GM23338 (cell line): ENCODE data around the gene KCNIP1. TPM values are rescaled to one million over a fixed set of nuclear protein-coding genes. Genes with fewer than 3 reads are reported as not detected.

Source experiments
- ATAC-seq: fragments of 200-7000 bp; cut with Tn5 transposase; 3 replicates; pipeline ENCODE4 v1.9.1; 2020
- DNase-seq: peaks from one replicate; pipeline ENCODE4 v3.0.0-alpha.2; 2015; ENCODE audit warnings: low spot score
- H2AFZ ChIP-seq: fragments of 200-600 bp; sonication (generic); 2 replicates; pipeline ENCODE4 v1.8.0; 2016; ENCODE audit warnings: antibody characterized with exemption, mild to moderate bottlenecking, moderate library complexity
- H3F3A ChIP-seq: fragments of 200-600 bp; sonication (generic); replicated peaks from 2 replicates; pipeline ENCODE4 v1.8.0; 2017; ENCODE audit warnings: antibody characterized with exemption, mixed run types, low read depth
- H3K27ac ChIP-seq: fragments of 200-600 bp; sonication (generic); 2 replicates; pipeline ENCODE4 v1.6.1; 2016; ENCODE audit warnings: low read depth
- H3K27me3 ChIP-seq: fragments of 200-600 bp; sonication (generic); 2 replicates; pipeline ENCODE4 v1.8.0; 2016; ENCODE audit warnings: mild to moderate bottlenecking, mixed run types, moderate library complexity; ENCODE audit not compliant: insufficient read depth
- H3K36me3 ChIP-seq: fragments of 200-600 bp; sonication (generic); 2 replicates; pipeline ENCODE4 v1.8.0; 2016; ENCODE audit warnings: mild to moderate bottlenecking; ENCODE audit not compliant: insufficient read depth
- H3K4me1 ChIP-seq: fragments of 200-600 bp; sonication (generic); 2 replicates; pipeline ENCODE4 v1.8.0; 2016; ENCODE audit warnings: mild to moderate bottlenecking, moderate library complexity; ENCODE audit not compliant: insufficient read depth
- H3K4me2 ChIP-seq: fragments of 200-600 bp; sonication (generic); 2 replicates; pipeline ENCODE4 v1.7.1; 2017; ENCODE audit warnings: mixed run types
- H3K4me3 ChIP-seq: fragments of 200-600 bp; sonication (generic); 2 replicates; pipeline ENCODE4 v1.6.1; 2016; ENCODE audit warnings: mixed run types
- H3K79me2 ChIP-seq: fragments of 200-600 bp; sonication (generic); replicated peaks from 2 replicates; pipeline ENCODE4 v1.8.0; 2017; ENCODE audit warnings: mild to moderate bottlenecking; ENCODE audit not compliant: insufficient read depth
- H3K9me2 ChIP-seq: fragments of 200-600 bp; sonication (generic); 2 replicates; pipeline ENCODE4 v1.8.0; 2017; ENCODE audit not compliant: insufficient read depth
- H4K20me1 ChIP-seq: fragments of 200-600 bp; sonication (generic); replicated peaks from 2 replicates; pipeline ENCODE4 v1.8.0; 2017; ENCODE audit warnings: mild to moderate bottlenecking; ENCODE audit not compliant: insufficient read depth
- H3K27ac Mint-ChIP-seq: 2 replicates; pipeline ENCODE4 v1.8.0; 2020; ENCODE audit warnings: inconsistent platforms, mild to moderate bottlenecking, moderate library complexity, mixed read lengths
- H3K27me3 Mint-ChIP-seq: 3 replicates; pipeline ENCODE4 v1.8.0; 2022; ENCODE audit warnings: low read depth, mild to moderate bottlenecking, moderate library complexity, mixed read lengths, inconsistent platforms; ENCODE audit not compliant: insufficient read depth, poor library complexity
- H3K36me3 Mint-ChIP-seq: 3 replicates; pipeline ENCODE4 v1.8.0; 2021; ENCODE audit warnings: low read depth, mild to moderate bottlenecking, inconsistent platforms, moderate library complexity, mixed read lengths
- H3K4me1 Mint-ChIP-seq: 3 replicates; pipeline ENCODE4 v1.8.0; 2020; ENCODE audit warnings: mild to moderate bottlenecking, inconsistent platforms, mixed read lengths
- H3K4me3 Mint-ChIP-seq: 3 replicates; pipeline ENCODE4 v1.8.0; 2021; ENCODE audit warnings: moderate library complexity, mild to moderate bottlenecking, inconsistent platforms, mixed read lengths
- H3K9me3 Mint-ChIP-seq: 3 replicates; pipeline ENCODE4 v1.8.0; 2020; ENCODE audit warnings: moderate library complexity, mild to moderate bottlenecking, inconsistent platforms, mixed read lengths
- CREB1 ChIP-seq: fragments of 250-450 bp; sonication (Bioruptor Pico); IDR thresholded peaks from 2 replicates; pipeline ENCODE4 v1.5.0; 2020; ENCODE audit warnings: low read depth, mild to moderate bottlenecking, moderate library complexity
- CTCF ChIP-seq, 2 experiments: fragments of 200-600 bp in 1 of 2; sonication (generic) in 1 of 2; conservative IDR thresholded peaks; 2 replicates each; pipeline versions ENCODE4 v1.5.1 to v1.6.1; 2016 to 2017; ENCODE audit warnings: antibody characterized with exemption in 2 of 2, low read depth in 2 of 2, mild to moderate bottlenecking in 2 of 2, moderate library complexity in 1 of 2
- EZH2 ChIP-seq: fragments of 200-600 bp; sonication (generic); IDR thresholded peaks from one replicate; pipeline ENCODE4 v1.8.0; 2017; ENCODE audit warnings: antibody characterized with exemption, mild to moderate bottlenecking, low read depth; ENCODE audit not compliant: unreplicated experiment
- EZH2phosphoT487 ChIP-seq: fragments of 200-600 bp; sonication (generic); IDR thresholded peaks from one replicate; pipeline ENCODE4 v1.8.1; 2018; ENCODE audit warnings: antibody characterized with exemption; ENCODE audit not compliant: unreplicated experiment
- NANOG ChIP-seq: IDR thresholded peaks from 2 replicates; pipeline ENCODE4 v1.6.1; 2016; ENCODE audit warnings: antibody characterized with exemption, borderline replicate concordance
- POLR2AphosphoS5 ChIP-seq: IDR thresholded peaks from 2 replicates; pipeline ENCODE4 v1.6.1; 2016; ENCODE audit warnings: antibody characterized with exemption, low read depth
- REST ChIP-seq: IDR thresholded peaks from one replicate; pipeline ENCODE4 v1.6.1; 2018; ENCODE audit warnings: antibody characterized with exemption; ENCODE audit not compliant: unreplicated experiment
- STAT1 ChIP-seq: IDR thresholded peaks from one replicate; pipeline ENCODE4 v1.6.1; 2016; ENCODE audit warnings: antibody characterized with exemption; ENCODE audit not compliant: unreplicated experiment
- ZNF331 ChIP-seq: fragments of 250-450 bp; sonication (Bioruptor Pico); IDR thresholded peaks from 2 replicates; pipeline ENCODE4 v1.5.0; 2020; ENCODE audit warnings: low read depth, mild to moderate bottlenecking, moderate library complexity
- ZNF462 ChIP-seq: fragments of 250-450 bp; sonication (Bioruptor Pico); IDR thresholded peaks from 2 replicates; pipeline ENCODE4 v1.5.0; 2020; ENCODE audit warnings: mild to moderate bottlenecking, moderate library complexity
- polyA plus RNA-seq: library from polyadenylated mRNA; unstranded; fragments of >200 nt; fragmentation: Nextera tagmentation; extraction: Ambion mirVana; gene quantifications from 2 replicates; pipeline ENCODE4 v1.2.1, GENCODE V29; 2016
- total RNA-seq: library from RNA; depleted of rRNA; stranded (reverse); fragments of >200 nt; shearing (Covaris generic); gene quantifications from 2 replicates; pipeline ENCODE4 v1.2.3, GENCODE V29; 2014

KCNIP1 gene
- total and polyA plus RNA-seq, 2 experiments from 2014 or later = 0.31 to 0.87 TPM

GRCh38 chr5:170693701-170694100, 189.9 kb downstream of the KCNIP1 start (continued):
- peak; percentile 45 for TF ChIP-seq REST
- no peak for TF ChIP-seq EZH2phosphoT487

DNA sequence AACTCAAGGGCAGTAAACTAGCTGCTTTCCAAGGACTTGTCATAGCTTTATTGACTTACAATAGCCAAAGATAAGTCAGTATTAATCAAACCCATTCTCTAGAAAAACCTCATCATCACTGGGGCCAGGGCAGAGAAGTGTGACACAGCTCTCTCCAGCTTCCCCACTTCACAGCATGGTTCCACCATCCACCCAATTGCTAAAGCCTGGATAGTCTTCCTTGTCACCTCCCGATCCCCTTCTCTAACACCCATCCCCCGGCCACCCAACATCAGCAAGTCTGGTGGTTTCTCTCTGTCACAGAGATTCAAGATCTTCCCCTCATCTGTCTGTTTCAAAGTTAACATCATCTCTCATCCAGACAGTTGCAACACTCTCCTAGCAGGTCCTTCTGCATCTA, 191.1 kb downstream of the KCNIP1 start:
- ATAC-seq = no peak
- H3K4me1 ChIP-seq = peaks cover 3% of the 10 kb centered on the region; the same call in 1 of the 2 replicates
- no peak overlapping the region for H3K27ac Mint-ChIP-seq
- TF ChIP-seq CREB1 (CRISPR knock-in tag) (no peak), EZH2 (no peak), CTCF (conservative IDR thresholded peaks at IDR 0.05; ENCODE audit: low read depth in 2 of 2) (no peak), ZNF331 (CRISPR knock-in tag) (no peak), ZNF462 (no peak), POLR2AphosphoS5 (no peak), STAT1 (no peak), REST (no peak), NANOG (no peak)
- peaks cover 2% of the 10 kb centered on the region for H3K27me3 Mint-ChIP-seq
- H3K79me2 ChIP-seq = no peaks in the 10 kb centered on the region
- no peak overlapping the region for H3K27ac ChIP-seq
- H3F3A ChIP-seq = no peaks in the 10 kb centered on the region
- no peak overlapping the region for H3K4me3 Mint-ChIP-seq
- no peaks in the 10 kb centered on the region for H3K36me3 Mint-ChIP-seq
- no peak overlapping the region for H3K4me2 ChIP-seq
- peak overlapping the region; percentile 43; the same call in 1 of the 2 replicates for H2AFZ ChIP-seq
- H3K4me1 Mint-ChIP-seq = peaks cover 13% of the 10 kb centered on the region
- H3K9me2 ChIP-seq = no peaks in the 10 kb centered on the region
- H3K9me3 Mint-ChIP-seq = no peaks in the 10 kb centered on the region
- DNase-seq = no peak
- no peak overlapping the region for H3K4me3 ChIP-seq
- H3K36me3 ChIP-seq = no peaks in the 10 kb centered on the region
- no peaks in the 10 kb centered on the region for H4K20me1 ChIP-seq
- H3K27me3 ChIP-seq = no peaks in the 10 kb centered on the region
